Adrenal gland (tissue), 12 donors: ENCODE measurements around the gene CDHR3. TPM values are rescaled to one million over a fixed set of nuclear protein-coding genes. Genes with fewer than 3 reads are reported as not detected.

Experiments used
- DNase-seq, 7 donors: peaks; one replicate each; pipeline ENCODE4 v3.0.0-alpha.2; 2019 to 2020
- H3K27ac ChIP-seq, 5 donors: fragments of 200-600 bp; sonication (generic) in 4 of 5; 1 replicate in 3 of 5; 2 replicates in 2 of 5; pipeline versions ENCODE4 v1.5.1 to v1.8.0; 2016 to 2020; ENCODE audit warnings: mild to moderate bottlenecking in 1 of 5
- H3K27me3 ChIP-seq: fragments of 200-600 bp; 2 replicates; pipeline ENCODE4 v1.8.0; 2021
- H3K36me3 ChIP-seq, 2 donors: fragments of 200-600 bp; replicated peaks in 1 of 2; 1 replicate in 1 of 2; 2 replicates in 1 of 2; pipeline versions ENCODE4 v1.5.1 to v1.8.0; 2018 to 2022
- H3K4me1 ChIP-seq, 2 donors: fragments of 200-600 bp; replicated peaks in 1 of 2; 1 replicate in 1 of 2; 2 replicates in 1 of 2; pipeline versions ENCODE4 v1.5.1 to v1.8.0; 2018 to 2021
- H3K4me3 ChIP-seq, 4 donors: fragments of 200-600 bp; sonication (generic) in 3 of 4; one replicate each; pipeline ENCODE4 v1.5.1; 2016 to 2018
- H3K9me3 ChIP-seq, 3 donors: fragments of 200-600 bp; sonication (generic) in 1 of 3; replicated peaks in 1 of 3; 1 replicate in 2 of 3; 2 replicates in 1 of 3; pipeline versions ENCODE4 v1.5.1 to v1.8.0; 2016 to 2021
- CTCF ChIP-seq, 6 experiments: fragments of 450-650 bp in 4 of 6; fragments of 200-600 bp in 2 of 6; sonication (generic) in 1 of 6; IDR thresholded peaks; 1 replicate in 5 of 6; 2 replicates in 1 of 6; pipeline versions ENCODE4 v1.5.1 to v1.8.0; 2016 to 2021; ENCODE audit warnings: antibody characterized with exemption in 6 of 6, mild to moderate bottlenecking in 2 of 6, moderate library complexity in 1 of 6
- POLR2A ChIP-seq, 2 donors: fragments of 450-650 bp; IDR thresholded peaks; one replicate each; pipeline ENCODE4 v1.6.1; 2017; ENCODE audit warnings: antibody characterized with exemption in 2 of 2, mild to moderate bottlenecking in 2 of 2, moderate library complexity in 1 of 2
- WGBS, 4 donors: extraction: QIAGEN DNeasy Blood & Tissue Kit in 2 of 4; methylation state at CpG; one replicate each; pipeline versions ENCODE4 v1.1.5 to v1.1.7; 2013 to 2017; 5-methylcytosine and 5-hydroxymethylcytosine counted together
- intact Hi-C, 2 donors: fragments of 100-400 bp; cut with DNase I; formaldehyde crosslinking; loops; one replicate each; pipeline versions ENCODE4 v1.14.1 to v1.15.0; 2022 to 2023
- polyA plus RNA-seq, 3 donors: library from polyadenylated mRNA; stranded (reverse); fragments of 200-250 nt in 2 of 3; fragments of 350-450 nt in 1 of 3; fragmentation: Illumina TruSeq in 1 of 3; extraction: RNeasy Lipid Tissue Mini Kit (QIAGEN cat#74804) in 1 of 3; gene quantifications; one replicate each; pipeline ENCODE4 v1.2.3, GENCODE V29; 2013 to 2014
- total RNA-seq, 9 donors: library from RNA; depleted of rRNA in 4 of 9; stranded (reverse); fragments of >200 nt in 4 of 9; fragments of 120-200 nt in 1 of 9; fragmentation: NEBNext Ultra II Directional in 1 of 9; extraction: Animal tissue kit (Norgen Biotek cat#: 25700) in 1 of 9; gene quantifications; one replicate each; pipeline versions ENCODE4 v1.1.0 to v1.2.4, GENCODE V29; 2013 to 2023
- donor health status: healthy with polysubstance abuse.
- donor health status: Bipolar disorder and iron deficiency.
- donor health status: DM: yes; HTN: yes; CAD: no.
- donor health status: DM: no; HTN: no; CAD: no.
- donor health status: DM: no; HTN: no; CAD: no.
- donor health status: DM: yes; HTN: yes; CAD: no.

CDHR3 gene
- total and polyA plus RNA-seq, 12 donors: 0.66 to 5.0 (median 2.3) TPM

DNA sequence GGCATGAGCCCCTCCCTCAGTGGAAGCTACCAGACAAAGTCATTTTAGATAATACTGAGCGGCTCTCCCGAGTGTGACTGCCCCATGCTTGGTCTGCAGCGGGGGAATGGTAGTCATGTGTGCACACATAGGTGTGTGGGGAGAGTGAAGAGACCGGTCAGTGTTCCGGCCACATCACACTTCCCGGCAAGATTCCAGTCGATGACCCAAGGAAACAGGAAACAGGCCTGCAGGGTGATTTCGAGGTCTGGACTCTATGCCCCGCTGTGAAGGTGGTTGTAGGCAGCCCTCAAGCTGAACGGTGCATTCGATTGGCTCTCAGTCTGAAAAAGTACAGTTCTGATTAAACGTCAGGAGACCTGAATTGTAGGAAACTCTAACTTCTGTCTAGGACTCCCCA is 75.9 kb downstream of the CDHR3 start:
- 81 to 90% (median 87%) methylated on average over 9 to 12 of the region's 12 CpGs for WGBS, 4 donors
- Histone ChIP-seq H3K4me3 (no peak overlapping the region), H3K27me3 (no peaks in the 10 kb centered on the region), H3K4me1 (peaks cover 4 to 7% of the 10 kb centered on the region in 2 donors), H3K27ac (no peak overlapping the region), H3K9me3 (no peaks in the 10 kb centered on the region), H3K36me3 (no peaks in the 10 kb centered on the region)
- DNase-seq: no peak
- intact Hi-C loops: no loop called here
- TF ChIP-seq CTCF (IDR thresholded peaks at IDR 0.05) (no peak), POLR2A (IDR thresholded peaks at IDR 0.05) (no peak)

GRCh38 chr7:106039486-106040060 is 76.5 kb downstream of the CDHR3 start:
- DNase-seq: no peak
- no peak for TF ChIP-seq POLR2A (IDR thresholded peaks at IDR 0.05)
- no peak for TF ChIP-seq CTCF (IDR thresholded peaks at IDR 0.05)
- WGBS, 4 donors: 89 to 94% (median 91%) methylated on average over 12 to 13 of the region's 13 CpGs

GRCh38 chr7:106041140-106041717 is 78.2 kb downstream of the CDHR3 start:
- Histone ChIP-seq H3K9me3 (no peaks in the 10 kb centered on the region), H3K27ac (no peak overlapping the region), H3K36me3 (no peaks in the 10 kb centered on the region), H3K27me3 (no peaks in the 10 kb centered on the region), H3K4me3 (no peak overlapping the region), H3K4me1 (peaks cover 4 to 7% of the 10 kb centered on the region in 2 donors)
- 53 to 63% (median 56%) methylated on average over 3 to 6 of the region's 6 CpGs for WGBS, 4 donors
- intact Hi-C loops: loop anchor here (5.0 to 10.0 kb wide), 5 partner anchors 104 to 389 kb away; no protein-coding TSS in a partner anchor
- no peak for TF ChIP-seq POLR2A (IDR thresholded peaks at IDR 0.05)
- peak; percentile 43 to 65 (median 56) for TF ChIP-seq CTCF (IDR thresholded peaks at IDR 0.05)
- DNase-seq: peak in 5 of 7 donors; percentile 27 to 61 (median 50)

More at GRCh38 chr7:106039486-106040060, 76.5 kb downstream of the CDHR3 start:
- Histone ChIP-seq H3K9me3 (no peaks in the 10 kb centered on the region), H3K4me1 (peaks cover 4 to 7% of the 10 kb centered on the region in 2 donors), H3K27ac (no peak overlapping the region), H3K27me3 (no peaks in the 10 kb centered on the region), H3K36me3 (no peaks in the 10 kb centered on the region), H3K4me3 (no peak overlapping the region)
- intact Hi-C loops: loop anchor here (5.0 to 10.0 kb wide), 5 partner anchors 102 to 387 kb away; no protein-coding TSS in a partner anchor

- no peak overlapping the region for H3K27ac ChIP-seq
Measured at GRCh38 chr7:106042196-106042611, 79.1 kb downstream of the CDHR3 start.

More at GRCh38 chr7:106042196-106042611, 79.1 kb downstream of the CDHR3 start:
- Histone ChIP-seq H3K36me3 (no peaks in the 10 kb centered on the region), H3K9me3 (no peaks in the 10 kb centered on the region), H3K4me1 (peaks cover 4 to 7% of the 10 kb centered on the region in 2 donors), H3K27me3 (no peaks in the 10 kb centered on the region), H3K4me3 (no peak overlapping the region)
- peak in 4 of 7 donors; percentile 42 to 62 (median 56) for DNase-seq
- TF ChIP-seq POLR2A (IDR thresholded peaks at IDR 0.05) (no peak), CTCF (IDR thresholded peaks at IDR 0.05) (no peak)
- 48 to 58% (median 50%) methylated on average over 3 to 4 of the region's 4 CpGs for WGBS, 4 donors
- intact Hi-C loops: loop anchor here (5.0 to 10.0 kb wide), 5 partner anchors 105 to 390 kb away; no protein-coding TSS in a partner anchor
